ENCODE measurements around the gene TXN. TPM values are rescaled to one million over a fixed set of nuclear protein-coding genes. Genes with fewer than 3 reads are reported as not detected.
"Not testable (repeated sequence)": the region's sequence is repeated elsewhere in the genome, so short reads cannot be mapped to it uniquely, and the experiment has no call there.

TXN gene
- total RNA-seq, 3 donors from 2014 or later (not counting 1 experiment from before 2014, with no cell fraction given), result 27.2 to 41.9 (median 36.8) TPM

- ATAC-seq, result no peak
- no CpG with 5 or more reads among the region's 2 CpGs for WGBS (ENCODE audit: insufficient coverage)
- peaks cover 29 to 44% of the 10 kb centered on the region in 2 donors for H3K4me1 Mint-ChIP-seq
- Histone ChIP-seq H3K9me3 (ENCODE audit: control insufficient read depth, insufficient read depth, low read length) (no peaks in the 10 kb centered on the region), H3K27ac (ENCODE audit: low read length) (peak overlapping the region; percentile 56), H3K4me3 (ENCODE audit: low read length) (no peak overlapping the region), H3K4me1 (ENCODE audit: control insufficient read depth, insufficient read depth, low read length) (peaks cover 22% of the 10 kb centered on the region), H3K27me3 (ENCODE audit: control insufficient read depth, insufficient read depth, low read length) (no peaks in the 10 kb centered on the region), H3K36me3 (ENCODE audit: control insufficient read depth, insufficient read depth, low read length) (no peaks in the 10 kb centered on the region)
- intact Hi-C loops (cut with micrococcal nuclease), result no loop called here
- no peaks in the 10 kb centered on the region for H3K36me3 Mint-ChIP-seq
- no peaks in the 10 kb centered on the region for H3K27me3 Mint-ChIP-seq (ENCODE audit: low read depth in 2 of 2)
- H3K4me3 Mint-ChIP-seq, result peak overlapping the region; percentile 99
- no peaks in the 10 kb centered on the region for H3K9me3 Mint-ChIP-seq
- TF ChIP-seq CTCF (IDR thresholded peaks at IDR 0.05), result no peak
- peak in 1 of 2 donors; percentile 10 for DNase-seq
- H3K27ac Mint-ChIP-seq, result peak overlapping the region; percentile 77 to 81
Observed at GRCh38 chr9:110254500-110254899, 1.8 kb downstream of the TXN start.

- H3K27ac Mint-ChIP-seq, result peak overlapping the region in 1 of 2 donors; percentile 53
Observed at GRCh38 chr9:110252509-110253139, 3.7 kb downstream of the TXN start.

DNA sequence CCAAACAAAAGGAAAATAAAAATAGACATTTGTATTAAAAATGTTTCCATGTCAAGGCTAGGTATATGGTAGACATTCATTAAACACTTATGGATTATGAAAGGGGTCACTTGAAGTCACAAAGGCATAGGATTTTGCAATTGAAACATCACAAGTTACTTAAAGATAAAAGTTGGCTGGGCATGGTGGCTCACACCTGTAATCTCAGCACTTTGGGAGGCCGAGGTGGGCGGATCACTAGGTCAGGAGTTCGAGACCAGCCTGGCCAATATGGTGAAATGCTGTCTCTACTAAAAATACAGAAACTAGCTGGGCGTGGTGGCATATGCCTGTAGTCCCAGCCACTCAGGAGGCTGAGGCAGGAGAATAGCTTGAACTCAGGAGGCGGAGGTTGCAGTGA is 4.5 kb downstream of the TXN start:
- H3K9me3 ChIP-seq (ENCODE audit: control insufficient read depth, insufficient read depth, low read length); H3K36me3 ChIP-seq (ENCODE audit: control insufficient read depth, insufficient read depth, low read length); H3K4me3 Mint-ChIP-seq; ATAC-seq; intact Hi-C loops (cut with micrococcal nuclease); H3K36me3 Mint-ChIP-seq; H3K27ac ChIP-seq (ENCODE audit: low read length); H3K4me3 ChIP-seq (ENCODE audit: low read length); DNase-seq; H3K27me3 ChIP-seq (ENCODE audit: control insufficient read depth, insufficient read depth, low read length); H3K27me3 Mint-ChIP-seq (ENCODE audit: low read depth in 2 of 2); H3K27ac Mint-ChIP-seq; H3K9me3 Mint-ChIP-seq: not testable (repeated sequence)
- H3K4me1 ChIP-seq (ENCODE audit: control insufficient read depth, insufficient read depth, low read length), result peaks cover 12% of the 10 kb centered on the region
- WGBS (ENCODE audit: insufficient coverage), result 98% methylated on average over 5 of the region's 5 CpGs
- H3K4me1 Mint-ChIP-seq, result peaks cover 20 to 36% of the 10 kb centered on the region in 2 donors

More at GRCh38 chr9:110252509-110253139, 3.7 kb downstream of the TXN start:
- 80% methylated on average over 10 of the region's 10 CpGs for WGBS (ENCODE audit: insufficient coverage)
- ATAC-seq (no peak), DNase-seq (peak in 1 of 2 donors; percentile 19)
- no peaks in the 10 kb centered on the region for H3K9me3 Mint-ChIP-seq
- H3K4me1 ChIP-seq (ENCODE audit: control insufficient read depth, insufficient read depth, low read length), result peaks cover 20% of the 10 kb centered on the region
- H3K36me3 Mint-ChIP-seq, result no peaks in the 10 kb centered on the region
- no peaks in the 10 kb centered on the region for H3K9me3 ChIP-seq (ENCODE audit: control insufficient read depth, insufficient read depth, low read length)
- H3K4me3 ChIP-seq (ENCODE audit: low read length), result no peak overlapping the region
- no peaks in the 10 kb centered on the region for H3K27me3 Mint-ChIP-seq (ENCODE audit: low read depth in 2 of 2)
- H3K27ac ChIP-seq (ENCODE audit: low read length), result no peak overlapping the region
- TF ChIP-seq CTCF (IDR thresholded peaks at IDR 0.05), result no peak
- H3K36me3 ChIP-seq (ENCODE audit: control insufficient read depth, insufficient read depth, low read length), result no peaks in the 10 kb centered on the region
- H3K4me3 Mint-ChIP-seq, result no peak overlapping the region
- H3K27me3 ChIP-seq (ENCODE audit: control insufficient read depth, insufficient read depth, low read length), result no peaks in the 10 kb centered on the region
- peaks cover 28 to 44% of the 10 kb centered on the region in 2 donors for H3K4me1 Mint-ChIP-seq
- intact Hi-C loops (cut with micrococcal nuclease), result no loop called here

GRCh38 chr9:110251212-110251611 is 5.1 kb downstream of the TXN start:
- Mint-ChIP-seq H3K4me3 (no peak overlapping the region), H3K4me1 (peaks cover 19 to 32% of the 10 kb centered on the region in 2 donors), H3K9me3 (no peaks in the 10 kb centered on the region), H3K36me3 (no peaks in the 10 kb centered on the region), H3K27me3 (ENCODE audit: low read depth in 2 of 2) (no peaks in the 10 kb centered on the region), H3K27ac (peak overlapping the region in 1 of 2 donors; percentile 37)
- H3K27ac ChIP-seq (ENCODE audit: low read length), result no peak overlapping the region
- no peak for ATAC-seq
- WGBS (ENCODE audit: insufficient coverage), result 78% methylated on average over 2 of the region's 4 CpGs
- no peak for TF ChIP-seq CTCF (IDR thresholded peaks at IDR 0.05)
- no peak overlapping the region for H3K4me3 ChIP-seq (ENCODE audit: low read length)
- H3K27me3 ChIP-seq (ENCODE audit: control insufficient read depth, insufficient read depth, low read length), result no peaks in the 10 kb centered on the region
- intact Hi-C loops (cut with micrococcal nuclease), result no loop called here
- DNase-seq, result no peak
- H3K4me1 ChIP-seq (ENCODE audit: control insufficient read depth, insufficient read depth, low read length), result peaks cover 12% of the 10 kb centered on the region
- H3K36me3 ChIP-seq (ENCODE audit: control insufficient read depth, insufficient read depth, low read length), result peaks cover 6% of the 10 kb centered on the region
- no peaks in the 10 kb centered on the region for H3K9me3 ChIP-seq (ENCODE audit: control insufficient read depth, insufficient read depth, low read length)
